GM12874 (cell line): ENCODE measurements around the gene GPR162.

Experiments used
- TF ChIP-seq, protein P1 (sequence below): IDR thresholded peaks from 2 replicates; pipeline ENCODE4 v1.5.1; 2011; ENCODE audit warnings: low read depth, mild to moderate bottlenecking, control low read depth, low read length, moderate library complexity; ENCODE audit not compliant: insufficient read depth

GPR162 gene

DNA sequence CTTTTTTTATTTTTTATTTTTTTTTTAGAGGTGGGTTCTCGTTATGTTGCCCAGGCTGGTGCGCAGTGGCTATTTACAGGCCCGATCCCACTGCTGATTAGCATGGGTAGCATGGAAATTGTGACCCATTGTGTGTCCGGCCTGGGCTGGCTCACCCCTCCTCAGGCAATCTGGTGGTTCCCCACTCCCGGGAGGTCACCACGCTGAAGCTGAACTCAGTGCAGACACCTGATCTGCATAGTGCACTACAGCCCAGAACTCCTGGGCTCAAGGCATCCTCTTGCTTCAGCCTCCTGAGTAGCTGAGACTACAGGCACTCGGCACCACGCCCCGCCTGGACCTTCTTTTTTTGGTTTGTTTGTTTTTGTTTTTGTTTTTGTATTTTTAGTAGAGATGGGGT is 37.8 kb upstream of the GPR162 start:
- TF ChIP-seq, protein P1, sequence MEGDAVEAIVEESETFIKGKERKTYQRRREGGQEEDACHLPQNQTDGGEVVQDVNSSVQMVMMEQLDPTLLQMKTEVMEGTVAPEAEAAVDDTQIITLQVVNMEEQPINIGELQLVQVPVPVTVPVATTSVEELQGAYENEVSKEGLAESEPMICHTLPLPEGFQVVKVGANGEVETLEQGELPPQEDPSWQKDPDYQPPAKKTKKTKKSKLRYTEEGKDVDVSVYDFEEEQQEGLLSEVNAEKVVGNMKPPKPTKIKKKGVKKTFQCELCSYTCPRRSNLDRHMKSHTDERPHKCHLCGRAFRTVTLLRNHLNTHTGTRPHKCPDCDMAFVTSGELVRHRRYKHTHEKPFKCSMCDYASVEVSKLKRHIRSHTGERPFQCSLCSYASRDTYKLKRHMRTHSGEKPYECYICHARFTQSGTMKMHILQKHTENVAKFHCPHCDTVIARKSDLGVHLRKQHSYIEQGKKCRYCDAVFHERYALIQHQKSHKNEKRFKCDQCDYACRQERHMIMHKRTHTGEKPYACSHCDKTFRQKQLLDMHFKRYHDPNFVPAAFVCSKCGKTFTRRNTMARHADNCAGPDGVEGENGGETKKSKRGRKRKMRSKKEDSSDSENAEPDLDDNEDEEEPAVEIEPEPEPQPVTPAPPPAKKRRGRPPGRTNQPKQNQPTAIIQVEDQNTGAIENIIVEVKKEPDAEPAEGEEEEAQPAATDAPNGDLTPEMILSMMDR = no peak

DNA sequence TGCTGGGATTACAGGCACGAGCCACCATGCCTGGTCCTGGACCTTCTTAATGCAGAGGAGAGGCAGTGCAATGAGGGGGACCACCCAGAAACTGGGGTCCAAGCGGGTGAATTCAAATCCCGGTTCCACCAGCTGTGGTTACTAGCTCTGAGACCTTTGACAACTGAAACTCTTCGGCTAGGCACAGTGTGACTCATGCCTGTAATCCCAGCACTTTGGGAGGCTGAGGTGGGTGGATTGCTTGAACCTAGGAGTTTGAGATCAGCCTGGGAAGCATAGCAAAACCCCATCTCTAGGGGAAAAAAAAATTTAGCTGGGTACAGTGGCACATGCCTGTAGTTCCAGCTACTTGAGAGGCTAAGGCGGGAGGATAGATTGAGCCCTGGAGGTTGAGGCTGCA is 37.3 kb upstream of the GPR162 start:
- TF ChIP-seq, protein P1 = no peak

DNA sequence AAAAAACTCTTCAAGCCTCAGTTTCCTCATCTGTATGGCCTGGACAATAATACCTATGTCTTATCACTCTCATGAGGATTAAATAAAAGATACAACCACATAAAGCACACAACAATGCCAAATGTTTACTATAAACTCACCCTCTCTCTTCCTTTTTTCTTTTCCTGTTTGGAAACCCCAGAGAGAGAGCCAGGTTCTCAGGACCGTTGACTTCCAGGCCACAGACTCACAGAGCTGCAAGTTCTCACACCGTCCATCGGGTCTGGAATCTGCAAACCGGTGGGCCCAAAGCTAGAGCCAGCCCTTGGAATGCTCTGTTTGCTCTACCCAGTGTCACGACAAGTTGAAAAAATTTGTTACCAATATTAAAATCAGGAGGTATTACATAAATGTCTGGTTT is 36.9 kb upstream of the GPR162 start:
- TF ChIP-seq, protein P1 = no peak

DNA sequence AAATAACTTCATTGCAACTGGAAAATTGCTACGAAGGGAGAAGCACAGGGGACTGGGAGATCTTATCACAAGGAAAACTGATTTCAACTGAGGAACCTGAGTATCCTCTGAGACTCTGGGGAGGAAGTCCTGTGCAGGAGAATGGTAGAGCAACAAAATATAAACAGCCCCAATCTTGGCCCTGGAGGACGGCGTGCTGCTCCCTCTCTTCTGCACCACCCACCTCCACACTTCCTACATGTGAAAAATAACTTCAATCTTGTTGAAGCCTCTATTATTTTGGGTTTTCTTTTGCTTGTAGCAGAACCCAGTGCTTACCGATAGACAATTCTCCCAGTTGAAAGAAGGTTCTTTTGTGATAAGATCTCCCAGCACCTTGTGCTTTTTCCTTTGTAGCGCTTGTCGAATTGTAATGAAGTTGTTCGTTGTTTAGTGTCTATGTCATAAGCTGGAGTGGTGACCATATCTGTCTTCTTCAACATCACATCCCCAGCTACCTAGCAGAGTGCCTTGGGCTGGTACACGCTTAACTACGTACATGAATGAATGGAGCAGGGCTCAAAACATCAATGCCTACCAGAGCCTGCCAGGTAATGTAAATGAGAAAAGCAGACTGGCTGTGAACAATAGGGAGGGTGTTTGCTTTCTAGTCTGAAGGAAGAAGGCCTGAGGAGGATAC is 35.1 kb upstream of the GPR162 start:
- TF ChIP-seq, protein P1 = no peak

GRCh38 chr12:6787309-6787708 is 34.3 kb upstream of the GPR162 start:
- TF ChIP-seq, protein P1 = no peak

- TF ChIP-seq, protein P1 = no peak
These were observed 32.4 kb upstream of the GPR162 start, which contains the start of gene CD4 for GRCh38 chr12:6788972-6789924. TSS of gene CD4 (plus strand) at chr12:6789528. CDS start at chr12:6800139, 10,611 bp downstream.

DNA sequence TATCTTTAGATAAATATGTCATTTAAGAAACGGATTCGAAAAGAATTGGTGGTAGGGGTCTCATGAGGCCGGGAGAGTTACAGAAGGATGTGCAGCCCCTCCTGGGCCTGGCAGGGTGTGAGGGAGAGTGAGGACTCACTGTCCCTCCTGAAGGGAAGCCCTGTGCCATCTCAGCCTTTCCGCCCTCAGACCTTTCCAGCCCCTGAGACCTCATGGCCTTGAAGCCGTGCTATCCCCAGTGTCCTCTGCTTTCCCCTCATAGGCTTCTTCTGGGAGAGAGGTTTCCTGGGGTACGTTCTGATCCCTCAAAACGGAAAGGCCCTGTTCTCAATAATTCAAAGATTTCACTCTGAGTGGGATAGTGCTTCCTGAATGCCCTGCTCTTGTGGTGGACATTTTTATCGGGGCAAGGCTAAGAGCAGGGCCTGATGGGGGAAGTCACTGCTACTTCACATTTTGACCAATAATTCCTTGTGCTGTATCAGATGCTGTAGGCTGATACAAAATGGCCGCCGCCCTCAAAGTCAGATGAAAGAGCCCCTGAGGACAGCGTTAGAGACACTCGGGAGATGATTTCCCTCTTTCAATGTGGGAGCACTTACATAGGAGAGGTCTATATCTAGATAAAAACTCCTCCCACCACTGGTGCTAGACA is 31.0 kb upstream of the GPR162 start:
- TF ChIP-seq, protein P1 = no peak
